Spleen (tissue), 11 donors: ENCODE measurements around the gene PRR16. TPM values are rescaled to one million over a fixed set of nuclear protein-coding genes. Genes with fewer than 3 reads are reported as not detected.

Experiments
- DNase-seq: peaks from one replicate; pipeline ENCODE4 v3.0.0-alpha.2; 2020
- H3K27ac ChIP-seq, 8 donors: fragments of 200-600 bp; sonication (generic) in 7 of 8; 1 replicate in 4 of 8; 2 replicates in 4 of 8; pipeline versions ENCODE4 v1.5.0 to v1.8.0; 2016 to 2021; ENCODE audit warnings: inconsistent platforms in 4 of 8, mild to moderate bottlenecking in 4 of 8, moderate library complexity in 1 of 8
- H3K27me3 ChIP-seq, 7 donors: fragments of 200-600 bp; sonication (generic) in 6 of 7; replicated peaks in 1 of 7; 1 replicate in 4 of 7; 2 replicates in 3 of 7; pipeline versions ENCODE4 v1.5.0 to v1.8.0; 2016 to 2021; ENCODE audit warnings: inconsistent platforms in 3 of 7, mild to moderate bottlenecking in 1 of 7
- H3K36me3 ChIP-seq, 6 donors: fragments of 200-600 bp; sonication (generic) in 5 of 6; 1 replicate in 4 of 6; 2 replicates in 2 of 6; pipeline versions ENCODE4 v1.5.0 to v1.8.0; 2016 to 2021; ENCODE audit warnings: inconsistent platforms in 2 of 6
- H3K4me1 ChIP-seq, 6 donors: fragments of 200-600 bp; sonication (generic) in 5 of 6; 1 replicate in 3 of 6; 2 replicates in 3 of 6; pipeline versions ENCODE4 v1.5.0 to v1.8.0; 2016 to 2021; ENCODE audit warnings: inconsistent platforms in 3 of 6
- H3K4me3 ChIP-seq, 8 donors: fragments of 200-600 bp; sonication (generic) in 7 of 8; 1 replicate in 4 of 8; 2 replicates in 4 of 8; pipeline versions ENCODE4 v1.5.0 to v1.8.0; 2016 to 2021; ENCODE audit warnings: inconsistent platforms in 4 of 8, mild to moderate bottlenecking in 4 of 8, moderate library complexity in 2 of 8
- H3K9me3 ChIP-seq, 8 donors: fragments of 200-600 bp; sonication (generic) in 7 of 8; 1 replicate in 4 of 8; 2 replicates in 4 of 8; pipeline versions ENCODE4 v1.5.0 to v1.8.0; 2016 to 2021; ENCODE audit warnings: inconsistent platforms in 4 of 8
- CTCF ChIP-seq, 11 experiments: fragments of 200-600 bp in 7 of 11; fragments of 450-650 bp in 4 of 11; sonication (generic) in 4 of 11; IDR thresholded peaks in 8 of 11; conservative IDR thresholded peaks in 3 of 11; 1 replicate in 7 of 11; 2 replicates in 4 of 11; pipeline versions ENCODE4 v1.4.0 to v1.8.0; 2016 to 2021; ENCODE audit warnings: antibody characterized with exemption in 11 of 11, inconsistent platforms in 4 of 11, mild to moderate bottlenecking in 1 of 11
- POLR2A ChIP-seq, 3 donors: fragments of 450-650 bp; IDR thresholded peaks; one replicate each; pipeline ENCODE4 v1.5.1; 2017; ENCODE audit warnings: antibody characterized with exemption in 3 of 3, mild to moderate bottlenecking in 1 of 3
- POLR2AphosphoS5 ChIP-seq, 3 donors: sonication (generic); formaldehyde crosslinking; IDR thresholded peaks; one replicate each; pipeline ENCODE4 v1.5.1; 2017; ENCODE audit warnings: antibody characterized with exemption in 3 of 3
- WGBS, 5 donors: extraction: QIAGEN DNeasy Blood & Tissue Kit in 3 of 5; methylation state at CpG; one replicate each; pipeline versions ENCODE4 v1.1.5 to v1.1.7; 2013 to 2018; 5-methylcytosine and 5-hydroxymethylcytosine counted together
- intact Hi-C: fragments of 100-400 bp; cut with DNase I; formaldehyde crosslinking; loops from one replicate; pipeline ENCODE4 v1.15.0; 2023; ENCODE audit warnings: low total_unique reads
- polyA plus RNA-seq, 3 donors: library from polyadenylated mRNA; stranded (reverse); fragments of 200-250 nt; gene quantifications; one replicate each; pipeline ENCODE4 v1.2.1, GENCODE V29; 2013
- total RNA-seq, 7 donors: library from RNA; depleted of rRNA in 3 of 7; stranded (reverse); fragments of >200 nt in 3 of 7; fragmentation: NEBNext Ultra II Directional in 4 of 7; extraction: Animal tissue kit (Norgen Biotek cat#: 25700) in 4 of 7; gene quantifications; one replicate each; pipeline versions ENCODE4 v1.1.0 to v1.2.1, GENCODE V29; 2016 to 2021
- donor health status: healthy with polysubstance abuse.
- donor health status: DM: no; HTN: no; CAD: no; lungs with moderate emphysema.
- donor health status: DM: no; HTN: no; CAD: no.
- donor health status: Bipolar disorder and iron deficiency.
- donor health status: healthy.
- donor health status: DM: no; HTN: no; CAD: no.
- donor health status: DM: yes; HTN: yes; CAD: no.

The PRR16 gene
- total and polyA plus RNA-seq, 10 donors = 0.61 to 4.5 (median 2.1) TPM

- Histone ChIP-seq H3K4me1 (no peaks in the 10 kb centered on the region), H3K27ac (no peak overlapping the region), H3K36me3 (no peaks in the 10 kb centered on the region), H3K4me3 (no peak overlapping the region), H3K9me3 (no peaks in the 10 kb centered on the region), H3K27me3 (no peaks in the 10 kb centered on the region)
- TF ChIP-seq POLR2AphosphoS5 (IDR thresholded peaks at IDR 0.05) = no peak
- no peak for TF ChIP-seq CTCF (IDR thresholded peaks at IDR 0.05 in 8 of 11, conservative IDR thresholded peaks at IDR 0.05 in 3 of 11)
- no peak for TF ChIP-seq POLR2A (IDR thresholded peaks at IDR 0.05)
- 47 to 86% (median 84%) methylated on average over 3 of the region's 3 CpGs for WGBS, 5 donors
- intact Hi-C loops = no loop called here
- no peak for DNase-seq
These were observed 67.1 kb downstream of the PRR16 start for GRCh38 chr5:120531215-120531614.

- no peak for DNase-seq
- Histone ChIP-seq H3K27me3 (no peaks in the 10 kb centered on the region), H3K4me1 (no peaks in the 10 kb centered on the region), H3K36me3 (no peaks in the 10 kb centered on the region), H3K27ac (no peak overlapping the region), H3K9me3 (no peaks in the 10 kb centered on the region), H3K4me3 (no peak overlapping the region)
- intact Hi-C loops = no loop called here
- no peak for TF ChIP-seq POLR2A (IDR thresholded peaks at IDR 0.05)
- no peak for TF ChIP-seq CTCF (IDR thresholded peaks at IDR 0.05 in 8 of 11, conservative IDR thresholded peaks at IDR 0.05 in 3 of 11)
- TF ChIP-seq POLR2AphosphoS5 (IDR thresholded peaks at IDR 0.05) = no peak
- 57 to 69% (median 60%) methylated on average over 5 of the region's 5 CpGs for WGBS, 5 donors
These were observed 68.7 kb downstream of the PRR16 start for GRCh38 chr5:120532835-120533234.

GRCh38 chr5:120533581-120533980 lies 69.5 kb downstream of the PRR16 start:
- no peak for TF ChIP-seq POLR2A (IDR thresholded peaks at IDR 0.05)
- TF ChIP-seq CTCF (IDR thresholded peaks at IDR 0.05 in 8 of 11, conservative IDR thresholded peaks at IDR 0.05 in 3 of 11) = no peak
- TF ChIP-seq POLR2AphosphoS5 (IDR thresholded peaks at IDR 0.05) = no peak
- Histone ChIP-seq H3K4me3 (no peak overlapping the region), H3K9me3 (no peaks in the 10 kb centered on the region), H3K4me1 (no peaks in the 10 kb centered on the region), H3K27ac (no peak overlapping the region), H3K36me3 (no peaks in the 10 kb centered on the region), H3K27me3 (no peaks in the 10 kb centered on the region)
- intact Hi-C loops = no loop called here
- 63 to 91% (median 68%) methylated on average over 3 of the region's 3 CpGs for WGBS, 5 donors
- no peak for DNase-seq

GRCh38 chr5:120535900-120536299 lies 71.8 kb downstream of the PRR16 start:
- Histone ChIP-seq H3K4me3 (no peak overlapping the region), H3K27ac (no peak overlapping the region), H3K36me3 (no peaks in the 10 kb centered on the region), H3K27me3 (no peaks in the 10 kb centered on the region), H3K9me3 (no peaks in the 10 kb centered on the region), H3K4me1 (no peaks in the 10 kb centered on the region)
- TF ChIP-seq POLR2A (IDR thresholded peaks at IDR 0.05) = no peak
- no peak for TF ChIP-seq CTCF (IDR thresholded peaks at IDR 0.05 in 8 of 11, conservative IDR thresholded peaks at IDR 0.05 in 3 of 11)
- no peak for TF ChIP-seq POLR2AphosphoS5 (IDR thresholded peaks at IDR 0.05)
- DNase-seq = no peak
- intact Hi-C loops = no loop called here
- WGBS, 5 donors = 69 to 85% (median 83%) methylated on average over 1 of the region's 1 CpG
